CD4-positive, CD25-positive, alpha-beta regulatory T cell (primary cell): ENCODE measurements around the gene TPM2. TPM values are rescaled to one million over a fixed set of nuclear protein-coding genes. Genes with fewer than 3 reads are reported as not detected.
A peak's percentile ranks its signal among the peaks of the same experiment; 100 is the strongest.

Experiments used
- ATAC-seq, 2 donors: fragments of 150-1000 bp; cut with Tn5 transposase; one replicate each; pipeline ENCODE4 v1.10.0; 2021; ENCODE audit warnings: low read depth in 2 of 2, moderate number of reproducible peaks in 2 of 2, moderate library complexity in 1 of 2
- DNase-seq, 3 donors: peaks; one replicate each; pipeline versions ENCODE4 v3.0.0 to v3.0.0-alpha.2; 2012 to 2022; ENCODE audit warnings: mixed read lengths in 1 of 3
- H3K27ac ChIP-seq: one replicate; pipeline ENCODE4 v1.7.0; 2013; ENCODE audit warnings: mild to moderate bottlenecking, low read length; ENCODE audit not compliant: insufficient read depth, poor library complexity, severe bottlenecking
- H3K27me3 ChIP-seq: one replicate; pipeline ENCODE4 v1.7.0; 2013; ENCODE audit warnings: low read length; ENCODE audit not compliant: control insufficient read depth, insufficient read depth
- H3K36me3 ChIP-seq: one replicate; pipeline ENCODE4 v1.7.0; 2013; ENCODE audit warnings: mild to moderate bottlenecking, low read length, moderate library complexity; ENCODE audit not compliant: control insufficient read depth, insufficient read depth
- H3K4me1 ChIP-seq: 2 replicates; pipeline ENCODE4 v1.7.0; 2013; ENCODE audit warnings: mild to moderate bottlenecking, low read length; ENCODE audit not compliant: insufficient read depth, control insufficient read depth, poor library complexity, severe bottlenecking
- H3K4me3 ChIP-seq: one replicate; pipeline ENCODE4 v1.7.0; 2013; ENCODE audit warnings: low read depth, mild to moderate bottlenecking, low read length, moderate library complexity
- H3K9me3 ChIP-seq, 2 experiments: 1 replicate in 1 of 2; 2 replicates in 1 of 2; pipeline ENCODE4 v1.7.0; 2013; ENCODE audit warnings: low read length in 2 of 2, mild to moderate bottlenecking in 1 of 2, moderate library complexity in 1 of 2; ENCODE audit not compliant: control insufficient read depth in 2 of 2
- H3K27ac Mint-ChIP-seq, 3 donors: one replicate each; pipeline ENCODE4 v1.8.0; 2020 to 2022; ENCODE audit warnings: mild to moderate bottlenecking in 3 of 3, mixed read lengths in 3 of 3, moderate library complexity in 2 of 3
- H3K27me3 Mint-ChIP-seq: one replicate; pipeline ENCODE4 v1.8.0; 2022; ENCODE audit warnings: mild to moderate bottlenecking, mixed read lengths
- H3K36me3 Mint-ChIP-seq: one replicate; pipeline ENCODE4 v1.8.0; 2020; ENCODE audit warnings: mixed read lengths
- H3K4me1 Mint-ChIP-seq, 4 donors: one replicate each; pipeline ENCODE4 v1.8.0; 2020 to 2022; ENCODE audit warnings: mixed read lengths in 4 of 4, mild to moderate bottlenecking in 1 of 4
- H3K4me3 Mint-ChIP-seq, 4 donors: one replicate each; pipeline ENCODE4 v1.8.0; 2020 to 2022; ENCODE audit warnings: mild to moderate bottlenecking in 4 of 4, mixed read lengths in 4 of 4, moderate library complexity in 3 of 4
- H3K9me3 Mint-ChIP-seq, 7 donors: one replicate each; pipeline ENCODE4 v1.8.0; 2020 to 2022; ENCODE audit warnings: mixed read lengths in 7 of 7, mild to moderate bottlenecking in 3 of 7, moderate library complexity in 2 of 7
- polyA plus RNA-seq, 4 donors: library from polyadenylated mRNA; unstranded; fragments of 300-500 nt; fragmentation: Illumina TruSeq; gene quantifications; one replicate each; pipeline ENCODE4 v1.2.3, GENCODE V29; 2021
- total RNA-seq: library from RNA; stranded (reverse); gene quantifications from one replicate; pipeline ENCODE4 v1.2.3, GENCODE V29; 2022

Gene TPM2
- total and polyA plus RNA-seq, 5 donors from 2014 or later, result 38.8 TPM; not detected in 4

DNA sequence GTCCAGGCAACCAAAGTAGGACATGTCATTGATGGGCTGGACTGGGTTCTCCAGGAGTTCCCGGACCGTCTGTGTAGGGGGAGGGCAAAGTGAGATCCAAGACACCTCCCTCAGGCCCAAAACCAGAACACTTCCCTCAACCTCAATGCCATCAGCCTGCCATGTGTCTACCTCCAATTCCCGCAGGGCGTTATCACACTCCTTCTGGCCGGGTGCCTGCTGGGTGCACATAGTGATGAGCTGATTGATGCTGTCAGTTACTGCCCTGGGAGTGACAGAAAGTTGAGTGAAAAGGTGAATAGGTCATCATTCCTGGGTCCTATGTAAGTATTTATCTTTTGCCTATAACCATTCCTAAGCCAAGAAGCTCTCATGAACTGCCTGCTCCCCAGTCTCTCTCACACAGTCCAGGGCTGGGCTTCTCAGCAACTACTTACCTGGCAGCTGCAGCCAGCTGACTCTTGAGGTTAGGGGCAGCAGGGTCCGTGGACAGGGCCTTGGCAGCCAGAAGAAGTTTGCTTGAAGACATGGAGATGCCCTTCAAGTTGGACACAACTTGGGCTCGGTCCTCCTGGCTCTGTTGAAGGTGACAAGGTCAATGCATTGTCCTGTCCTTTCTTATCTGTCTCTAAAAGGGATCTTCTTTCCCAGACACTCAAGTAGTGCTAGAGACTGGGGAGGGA, 21.2 kb upstream of the TPM2 start:
- no peak overlapping the region for H3K27ac ChIP-seq
- ATAC-seq (no peak), DNase-seq (no peak)
- Mint-ChIP-seq H3K27ac (peak overlapping the region in 1 of 3 donors; percentile 66), H3K36me3 (peaks cover 60% of the 10 kb centered on the region), H3K9me3 (no peaks in the 10 kb centered on the region), H3K4me3 (no peak overlapping the region), H3K27me3 (no peaks in the 10 kb centered on the region), H3K4me1 (peaks cover 0 to 3% (median 0%) of the 10 kb centered on the region in 4 donors)
- H3K36me3 ChIP-seq, result peaks cover 89% of the 10 kb centered on the region
- no peak overlapping the region for H3K4me3 ChIP-seq
- no peaks in the 10 kb centered on the region for H3K9me3 ChIP-seq
- H3K4me1 ChIP-seq, result no peaks in the 10 kb centered on the region
- H3K27me3 ChIP-seq, result no peaks in the 10 kb centered on the region

DNA sequence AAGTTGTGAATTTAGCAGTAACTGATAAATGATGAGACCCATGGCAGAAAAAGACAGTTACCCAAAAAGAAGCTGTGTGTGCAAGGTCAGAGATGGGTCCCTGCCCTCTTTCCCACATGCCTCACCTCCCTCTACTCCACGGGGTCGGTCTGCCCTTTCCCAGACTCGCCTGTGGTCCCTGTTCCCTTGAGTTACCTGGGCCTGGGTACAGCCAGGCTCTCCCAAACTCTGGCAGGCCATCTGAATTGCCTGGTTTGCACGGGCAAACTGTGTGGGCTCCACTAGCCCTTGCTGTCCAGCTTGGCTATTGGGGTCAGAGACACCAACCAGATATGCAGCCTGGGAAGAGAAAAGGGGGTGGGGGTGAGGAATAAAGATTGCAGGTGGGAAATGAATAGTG, 18.4 kb upstream of the TPM2 start:
- ATAC-seq, result no peak
- DNase-seq, result no peak
- Mint-ChIP-seq H3K4me3 (no peak overlapping the region), H3K9me3 (no peaks in the 10 kb centered on the region), H3K4me1 (no peaks in the 10 kb centered on the region), H3K27me3 (no peaks in the 10 kb centered on the region), H3K27ac (peak overlapping the region in 2 of 3 donors; percentile 54 to 86), H3K36me3 (peaks cover 68% of the 10 kb centered on the region)
- no peak overlapping the region for H3K27ac ChIP-seq
- no peaks in the 10 kb centered on the region for H3K9me3 ChIP-seq
- peaks cover 90% of the 10 kb centered on the region for H3K36me3 ChIP-seq
- no peaks in the 10 kb centered on the region for H3K27me3 ChIP-seq
- no peak overlapping the region for H3K4me3 ChIP-seq
- no peaks in the 10 kb centered on the region for H3K4me1 ChIP-seq

DNA sequence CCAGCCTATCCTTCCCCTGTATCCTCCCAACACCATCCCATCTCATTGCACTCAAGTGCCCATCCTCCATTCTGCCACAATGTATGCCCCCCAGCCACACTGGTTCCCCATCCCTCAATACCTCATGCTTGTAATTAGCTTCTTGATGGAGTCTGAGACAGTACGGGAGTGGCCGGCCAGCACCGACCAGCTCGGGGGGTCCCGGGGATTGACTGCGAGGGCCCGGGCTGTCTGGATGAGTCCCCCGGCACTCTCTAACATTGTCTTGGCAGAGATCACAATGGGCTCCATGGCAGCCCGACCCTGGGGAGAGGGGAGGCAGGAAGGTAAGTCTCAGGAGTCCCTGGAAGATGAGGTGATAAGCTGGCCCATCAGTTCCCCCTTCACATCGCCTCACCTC, 17.2 kb upstream of the TPM2 start:
- Mint-ChIP-seq H3K36me3 (peaks cover 69% of the 10 kb centered on the region), H3K4me1 (no peaks in the 10 kb centered on the region), H3K9me3 (no peaks in the 10 kb centered on the region), H3K27me3 (no peaks in the 10 kb centered on the region), H3K27ac (no peak overlapping the region), H3K4me3 (no peak overlapping the region)
- Histone ChIP-seq H3K27me3 (no peaks in the 10 kb centered on the region), H3K27ac (no peak overlapping the region), H3K4me1 (no peaks in the 10 kb centered on the region), H3K36me3 (peaks cover 91% of the 10 kb centered on the region), H3K9me3 (no peaks in the 10 kb centered on the region), H3K4me3 (no peak overlapping the region)
- no peak for DNase-seq
- ATAC-seq, result no peak

DNA sequence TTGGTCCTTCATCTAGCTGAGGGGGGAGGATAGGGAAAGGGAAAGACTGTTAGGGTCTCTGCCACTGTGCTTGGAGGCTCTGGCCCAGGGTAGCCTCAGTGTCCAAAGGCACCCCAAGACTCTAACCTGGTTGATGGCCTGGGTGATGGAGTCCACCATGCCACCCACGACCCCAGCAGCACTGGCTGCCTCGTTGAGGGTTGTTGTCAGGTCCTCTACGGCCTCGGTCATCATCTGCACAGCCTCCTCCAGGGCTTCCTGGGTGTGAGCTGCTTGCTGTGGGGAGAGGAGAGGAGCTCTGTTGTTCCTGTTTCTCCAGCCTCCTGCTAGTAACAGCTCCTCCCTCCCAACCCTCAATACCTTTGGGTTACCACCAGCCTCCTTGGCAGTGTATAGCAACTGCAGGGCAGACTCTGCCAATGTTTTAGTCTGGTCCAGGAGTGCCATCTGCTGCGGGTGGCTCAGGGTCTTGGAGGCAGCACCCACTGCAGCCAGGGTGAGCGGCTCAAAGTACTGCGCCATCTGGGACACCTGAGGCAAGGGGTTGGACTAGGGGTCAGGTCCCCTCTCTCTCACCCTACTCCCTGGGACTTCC, 16.2 kb upstream of the TPM2 start:
- peak overlapping the region in 1 of 3 donors; percentile 38 for H3K27ac Mint-ChIP-seq
- Histone ChIP-seq H3K27me3 (no peaks in the 10 kb centered on the region), H3K36me3 (peaks cover 90% of the 10 kb centered on the region), H3K4me1 (no peaks in the 10 kb centered on the region), H3K9me3 (no peaks in the 10 kb centered on the region), H3K27ac (no peak overlapping the region), H3K4me3 (no peak overlapping the region)
- peaks cover 61% of the 10 kb centered on the region for H3K36me3 Mint-ChIP-seq
- H3K4me3 Mint-ChIP-seq, result no peak overlapping the region
- ATAC-seq, result no peak
- H3K4me1 Mint-ChIP-seq, result no peaks in the 10 kb centered on the region
- no peaks in the 10 kb centered on the region for H3K9me3 Mint-ChIP-seq
- no peak for DNase-seq
- H3K27me3 Mint-ChIP-seq, result no peaks in the 10 kb centered on the region

DNA sequence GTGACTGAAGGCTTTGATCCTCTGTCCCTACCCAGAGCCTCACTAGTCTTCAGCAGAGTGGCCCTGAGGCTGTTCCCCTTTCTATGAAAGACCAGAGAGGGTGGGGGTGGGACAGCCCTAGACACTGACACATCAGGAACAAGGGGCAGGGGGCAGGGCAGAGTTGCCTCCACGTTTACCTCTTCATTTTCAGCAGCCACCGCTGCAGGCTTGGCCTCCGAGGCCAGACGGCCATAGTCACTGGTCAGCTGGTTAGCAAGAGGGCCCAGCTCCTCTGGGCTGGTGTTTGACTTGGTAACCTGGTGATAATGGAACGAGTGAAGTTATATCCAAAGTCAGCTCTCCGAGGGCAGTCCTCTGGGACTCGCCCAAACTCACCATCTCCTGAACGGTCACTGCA, 15.6 kb upstream of the TPM2 start:
- ATAC-seq (no peak), DNase-seq (no peak)
- H3K27me3 ChIP-seq, result no peaks in the 10 kb centered on the region
- no peaks in the 10 kb centered on the region for H3K9me3 ChIP-seq
- H3K4me3 ChIP-seq, result no peak overlapping the region
- H3K4me1 ChIP-seq, result no peaks in the 10 kb centered on the region
- no peak overlapping the region for H3K4me3 Mint-ChIP-seq
- H3K27me3 Mint-ChIP-seq, result no peaks in the 10 kb centered on the region
- H3K36me3 ChIP-seq, result peaks cover 90% of the 10 kb centered on the region
- H3K9me3 Mint-ChIP-seq, result no peaks in the 10 kb centered on the region
- no peak overlapping the region for H3K27ac ChIP-seq
- peak overlapping the region in 1 of 3 donors; percentile 38 for H3K27ac Mint-ChIP-seq
- peaks cover 56% of the 10 kb centered on the region for H3K36me3 Mint-ChIP-seq
- H3K4me1 Mint-ChIP-seq, result no peaks in the 10 kb centered on the region

DNA sequence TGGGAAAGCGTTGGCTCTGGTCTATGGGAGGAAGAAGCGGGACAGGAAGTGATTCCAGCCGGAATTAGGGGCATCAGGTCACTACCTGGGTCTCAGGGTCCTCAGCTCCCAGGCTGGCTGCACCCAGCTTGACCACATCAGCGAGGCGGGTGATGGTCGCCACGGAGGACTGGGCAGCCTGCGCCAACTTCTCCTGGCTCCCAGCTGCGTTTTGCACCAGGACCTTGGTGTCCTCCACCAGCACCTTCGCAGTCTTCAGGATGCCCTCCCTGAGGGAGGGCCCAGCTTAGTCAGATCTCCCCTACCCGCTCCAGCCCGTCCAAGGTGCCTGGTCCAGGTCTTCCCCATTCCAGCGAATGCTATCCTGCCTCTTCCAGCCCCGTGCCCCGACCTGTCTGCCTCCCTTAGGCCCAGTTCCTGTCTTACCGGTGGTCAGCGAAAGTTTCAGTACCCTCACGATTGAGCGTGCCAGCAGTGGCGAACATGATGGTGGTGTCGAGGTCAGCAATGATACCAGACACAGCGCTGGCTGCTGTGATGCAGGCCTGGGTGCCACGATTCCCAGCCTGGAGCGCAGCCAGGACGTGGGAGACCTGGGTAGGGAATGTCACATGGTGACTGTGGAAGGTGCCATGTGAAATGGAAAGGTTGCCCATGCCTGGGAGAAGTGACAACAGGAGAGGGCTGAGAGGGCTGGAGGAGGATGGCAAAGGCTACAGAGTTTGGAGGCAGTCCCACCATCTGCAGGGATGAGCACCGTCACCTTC, 14.4 kb upstream of the TPM2 start:
- H3K4me3 ChIP-seq, result no peak overlapping the region
- no peak overlapping the region for H3K27ac Mint-ChIP-seq
- DNase-seq (no peak), ATAC-seq (no peak)
- H3K4me3 Mint-ChIP-seq, result no peak overlapping the region
- no peaks in the 10 kb centered on the region for H3K9me3 Mint-ChIP-seq
- no peaks in the 10 kb centered on the region for H3K4me1 ChIP-seq
- H3K27me3 ChIP-seq, result no peaks in the 10 kb centered on the region
- peaks cover 49% of the 10 kb centered on the region for H3K36me3 Mint-ChIP-seq
- no peaks in the 10 kb centered on the region for H3K9me3 ChIP-seq
- H3K36me3 ChIP-seq, result peaks cover 95% of the 10 kb centered on the region
- no peaks in the 10 kb centered on the region for H3K4me1 Mint-ChIP-seq
- no peaks in the 10 kb centered on the region for H3K27me3 Mint-ChIP-seq
- H3K27ac ChIP-seq, result no peak overlapping the region

DNA sequence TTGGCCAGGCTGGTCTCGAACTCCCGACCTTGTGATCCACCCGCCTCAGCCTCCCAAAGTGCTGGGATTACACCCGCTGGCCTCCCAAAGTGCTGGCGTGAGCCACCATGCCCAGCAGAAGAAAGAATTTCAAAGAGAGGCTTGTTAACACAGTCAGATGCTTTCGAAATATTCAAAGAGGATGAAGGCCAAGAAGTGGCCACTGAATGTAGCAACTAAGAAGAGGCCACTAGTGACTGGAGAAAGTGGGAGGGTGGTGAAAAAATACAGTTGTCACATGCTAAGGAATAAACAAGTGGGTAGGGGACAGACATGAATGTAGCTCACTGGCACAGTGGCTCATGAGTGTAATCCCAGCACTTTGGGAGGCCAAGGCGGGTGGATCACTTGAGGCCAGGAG, 13.0 kb upstream of the TPM2 start:
- no peaks in the 10 kb centered on the region for H3K4me1 ChIP-seq
- Mint-ChIP-seq H3K36me3 (peaks cover 47% of the 10 kb centered on the region), H3K27me3 (no peaks in the 10 kb centered on the region), H3K9me3 (no peaks in the 10 kb centered on the region), H3K4me3 (no peak overlapping the region), H3K4me1 (peaks cover 0 to 2% (median 0%) of the 10 kb centered on the region in 4 donors), H3K27ac (no peak overlapping the region)
- peaks cover 96% of the 10 kb centered on the region for H3K36me3 ChIP-seq
- no peak overlapping the region for H3K27ac ChIP-seq
- DNase-seq, result no peak
- no peaks in the 10 kb centered on the region for H3K27me3 ChIP-seq
- ATAC-seq, result no peak
- no peak overlapping the region for H3K4me3 ChIP-seq
- no peaks in the 10 kb centered on the region for H3K9me3 ChIP-seq
